Measurements from ENCODE around the gene MCTP1. TPM values are rescaled to one million over a fixed set of nuclear protein-coding genes. Genes with fewer than 3 reads are reported as not detected.

Gene MCTP1
- total RNA-seq, 2 donors from 2014 or later = 6.6 to 11.2 TPM

GRCh38 chr5:94702729-94703128, 582.2 kb downstream of the MCTP1 start:
- Mint-ChIP-seq H3K27me3 (no peaks in the 10 kb centered on the region), H3K4me3 (peak overlapping the region; percentile 30), H3K4me1 (ENCODE audit: low read depth in 2 of 2) (peaks cover 14 to 22% of the 10 kb centered on the region in 2 donors), H3K36me3 (peaks cover 8% of the 10 kb centered on the region), H3K9me3 (no peaks in the 10 kb centered on the region), H3K27ac (peak overlapping the region; percentile 46 to 55)
- ATAC-seq = no peak
- no peak for DNase-seq (ENCODE audit: low spot score)

GRCh38 chr5:94700592-94700991, 584.3 kb downstream of the MCTP1 start:
- Mint-ChIP-seq H3K9me3 (no peaks in the 10 kb centered on the region), H3K4me3 (peak overlapping the region; percentile 31), H3K4me1 (ENCODE audit: low read depth in 2 of 2) (peaks cover 14 to 22% of the 10 kb centered on the region in 2 donors), H3K27ac (peak overlapping the region; percentile 83 to 94), H3K36me3 (peaks cover 8% of the 10 kb centered on the region), H3K27me3 (no peaks in the 10 kb centered on the region)
- ATAC-seq = peak; percentile 91 to 99
- DNase-seq (ENCODE audit: low spot score) = no peak

- Mint-ChIP-seq H3K9me3 (no peaks in the 10 kb centered on the region), H3K36me3 (peaks cover 8% of the 10 kb centered on the region), H3K27me3 (no peaks in the 10 kb centered on the region), H3K4me1 (ENCODE audit: low read depth in 2 of 2) (peaks cover 17 to 22% of the 10 kb centered on the region in 2 donors), H3K27ac (peak overlapping the region; percentile 83 to 94), H3K4me3 (peak overlapping the region; percentile 17)
- ATAC-seq = no peak
- DNase-seq (ENCODE audit: low spot score) = no peak
These were observed 585.3 kb downstream of the MCTP1 start for GRCh38 chr5:94699562-94699961.

GRCh38 chr5:94698197-94698596, 586.7 kb downstream of the MCTP1 start:
- DNase-seq (ENCODE audit: low spot score) (no peak), ATAC-seq (no peak)
- H3K36me3 Mint-ChIP-seq = peaks cover 8% of the 10 kb centered on the region
- no peaks in the 10 kb centered on the region for H3K27me3 Mint-ChIP-seq
- H3K4me3 Mint-ChIP-seq = no peak overlapping the region
- no peaks in the 10 kb centered on the region for H3K9me3 Mint-ChIP-seq
- H3K27ac Mint-ChIP-seq = no peak overlapping the region
- peaks cover 23 to 31% of the 10 kb centered on the region in 2 donors for H3K4me1 Mint-ChIP-seq (ENCODE audit: low read depth in 2 of 2)

GRCh38 chr5:94694671-94695070, 590.2 kb downstream of the MCTP1 start:
- no peak overlapping the region for H3K27ac Mint-ChIP-seq
- ATAC-seq (no peak), DNase-seq (ENCODE audit: low spot score) (no peak)
- H3K36me3 Mint-ChIP-seq = peaks cover 13% of the 10 kb centered on the region
- no peaks in the 10 kb centered on the region for H3K27me3 Mint-ChIP-seq
- no peaks in the 10 kb centered on the region for H3K9me3 Mint-ChIP-seq
- H3K4me3 Mint-ChIP-seq = no peak overlapping the region
- peaks cover 12 to 17% of the 10 kb centered on the region in 2 donors for H3K4me1 Mint-ChIP-seq (ENCODE audit: low read depth in 2 of 2)

- Mint-ChIP-seq H3K27ac (peak overlapping the region; percentile 78), H3K9me3 (no peaks in the 10 kb centered on the region), H3K4me1 (ENCODE audit: low read depth in 2 of 2) (peaks cover 12 to 18% of the 10 kb centered on the region in 2 donors), H3K27me3 (no peaks in the 10 kb centered on the region), H3K4me3 (peak overlapping the region; percentile 27), H3K36me3 (peaks cover 18% of the 10 kb centered on the region)
- DNase-seq (ENCODE audit: low spot score) = no peak
- no peak for ATAC-seq
These were observed 591.0 kb downstream of the MCTP1 start for GRCh38 chr5:94693845-94694370.

- Mint-ChIP-seq H3K4me3 (peak overlapping the region; percentile 70), H3K27ac (peak overlapping the region; percentile 78), H3K36me3 (peaks cover 22% of the 10 kb centered on the region)
These were observed 591.7 kb downstream of the MCTP1 start for GRCh38 chr5:94693043-94693822.

GRCh38 chr5:94692581-94692980, 592.3 kb downstream of the MCTP1 start:
- no peak for ATAC-seq
- H3K27ac Mint-ChIP-seq = peak overlapping the region in 1 of 2 donors; percentile 78
- H3K36me3 Mint-ChIP-seq = peaks cover 21% of the 10 kb centered on the region

More at GRCh38 chr5:94693043-94693822, 591.7 kb downstream of the MCTP1 start:
- DNase-seq (ENCODE audit: low spot score) (no peak), ATAC-seq (peak; percentile 87 to 99)
- peaks cover 12 to 18% of the 10 kb centered on the region in 2 donors for H3K4me1 Mint-ChIP-seq (ENCODE audit: low read depth in 2 of 2)
- H3K9me3 Mint-ChIP-seq = no peaks in the 10 kb centered on the region
- H3K27me3 Mint-ChIP-seq = no peaks in the 10 kb centered on the region

GRCh38 chr5:94691949-94692348, 592.9 kb downstream of the MCTP1 start:
- ATAC-seq = no peak
- peaks cover 12 to 18% of the 10 kb centered on the region in 2 donors for H3K4me1 Mint-ChIP-seq (ENCODE audit: low read depth in 2 of 2)

More at GRCh38 chr5:94692581-94692980, 592.3 kb downstream of the MCTP1 start:
- Mint-ChIP-seq H3K4me1 (ENCODE audit: low read depth in 2 of 2) (peaks cover 12 to 18% of the 10 kb centered on the region in 2 donors), H3K27me3 (no peaks in the 10 kb centered on the region), H3K9me3 (no peaks in the 10 kb centered on the region), H3K4me3 (peak overlapping the region; percentile 17)
- no peak for DNase-seq (ENCODE audit: low spot score)

GRCh38 chr5:94691291-94691690, 593.6 kb downstream of the MCTP1 start:
- H3K4me3 Mint-ChIP-seq = no peak overlapping the region
- H3K4me1 Mint-ChIP-seq (ENCODE audit: low read depth in 2 of 2) = peaks cover 12 to 18% of the 10 kb centered on the region in 2 donors
- no peaks in the 10 kb centered on the region for H3K27me3 Mint-ChIP-seq
- no peak overlapping the region for H3K27ac Mint-ChIP-seq
- DNase-seq (ENCODE audit: low spot score) (no peak), ATAC-seq (no peak)
- no peaks in the 10 kb centered on the region for H3K9me3 Mint-ChIP-seq
- peaks cover 25% of the 10 kb centered on the region for H3K36me3 Mint-ChIP-seq

More at GRCh38 chr5:94691949-94692348, 592.9 kb downstream of the MCTP1 start:
- H3K27ac Mint-ChIP-seq = no peak overlapping the region
- DNase-seq (ENCODE audit: low spot score) = no peak
- H3K4me3 Mint-ChIP-seq = no peak overlapping the region
- H3K36me3 Mint-ChIP-seq = peaks cover 25% of the 10 kb centered on the region
- H3K9me3 Mint-ChIP-seq = no peaks in the 10 kb centered on the region
- H3K27me3 Mint-ChIP-seq = no peaks in the 10 kb centered on the region

GRCh38 chr5:94690778-94691177, 594.1 kb downstream of the MCTP1 start:
- ATAC-seq = no peak
- H3K9me3 Mint-ChIP-seq = no peaks in the 10 kb centered on the region
- no peak overlapping the region for H3K4me3 Mint-ChIP-seq
- DNase-seq (ENCODE audit: low spot score) = no peak
- H3K27me3 Mint-ChIP-seq = no peaks in the 10 kb centered on the region
- no peak overlapping the region for H3K27ac Mint-ChIP-seq
- peaks cover 12 to 18% of the 10 kb centered on the region in 2 donors for H3K4me1 Mint-ChIP-seq (ENCODE audit: low read depth in 2 of 2)
- H3K36me3 Mint-ChIP-seq = peaks cover 29% of the 10 kb centered on the region

- Mint-ChIP-seq H3K27me3 (no peaks in the 10 kb centered on the region), H3K9me3 (no peaks in the 10 kb centered on the region), H3K4me1 (ENCODE audit: low read depth in 2 of 2) (peaks cover 12 to 15% of the 10 kb centered on the region in 2 donors), H3K27ac (peak overlapping the region; percentile 12 to 73), H3K4me3 (no peak overlapping the region), H3K36me3 (peaks cover 32% of the 10 kb centered on the region)
- DNase-seq (ENCODE audit: low spot score) (no peak), ATAC-seq (no peak)
These were observed 595.0 kb downstream of the MCTP1 start for GRCh38 chr5:94689908-94690307.

GRCh38 chr5:94682814-94683520, 601.9 kb downstream of the MCTP1 start:
- H3K9me3 Mint-ChIP-seq = no peaks in the 10 kb centered on the region
- no peak overlapping the region for H3K4me3 Mint-ChIP-seq
- H3K36me3 Mint-ChIP-seq = peaks cover 13% of the 10 kb centered on the region
- H3K27me3 Mint-ChIP-seq = no peaks in the 10 kb centered on the region
- no peak for ATAC-seq
- no peaks in the 10 kb centered on the region for H3K4me1 Mint-ChIP-seq (ENCODE audit: low read depth in 2 of 2)
- H3K27ac Mint-ChIP-seq = peak overlapping the region in 1 of 2 donors; percentile 6
- no peak for DNase-seq (ENCODE audit: low spot score)
